Stimulated activated CD4-positive, alpha-beta T cell treated with anti-CD3 and anti-CD28 coated beads, Interleukin-2, amount 100 ng/mL, for 24 hours (primary cell): ENCODE results near the gene RSL24D1.
"Not testable (repeated sequence)": the region's sequence is repeated elsewhere in the genome, so short reads cannot be mapped to it uniquely, and the experiment has no call there.

Experiments
- DNase-seq, 2 donors: peaks; one replicate each; pipeline ENCODE4 v3.0.0-alpha.2; 2020

RSL24D1 gene

DNA sequence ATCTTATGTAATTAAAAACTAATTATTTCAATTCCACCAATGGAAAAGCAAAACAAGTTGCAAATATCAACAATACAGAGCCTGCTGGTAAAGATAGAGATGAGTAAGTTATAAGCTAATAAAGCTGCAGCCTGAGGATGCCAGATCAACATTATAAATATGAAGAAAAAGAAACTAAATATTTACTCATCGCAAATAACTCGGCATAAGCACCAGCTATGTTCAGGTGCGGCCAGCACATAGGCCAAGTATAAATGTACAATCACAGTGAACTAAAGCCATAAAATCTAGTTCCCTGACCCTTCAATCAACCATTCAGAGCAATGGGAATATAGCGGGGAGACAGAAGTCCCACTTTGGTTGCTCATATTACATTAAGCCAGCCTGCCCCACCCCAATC lies 7.7 kb upstream of the RSL24D1 start:
- DNase-seq = no peak

- DNase-seq = no peak
Observed at GRCh38 chr15:55202206-55202605, 5.5 kb upstream of the RSL24D1 start.

DNA sequence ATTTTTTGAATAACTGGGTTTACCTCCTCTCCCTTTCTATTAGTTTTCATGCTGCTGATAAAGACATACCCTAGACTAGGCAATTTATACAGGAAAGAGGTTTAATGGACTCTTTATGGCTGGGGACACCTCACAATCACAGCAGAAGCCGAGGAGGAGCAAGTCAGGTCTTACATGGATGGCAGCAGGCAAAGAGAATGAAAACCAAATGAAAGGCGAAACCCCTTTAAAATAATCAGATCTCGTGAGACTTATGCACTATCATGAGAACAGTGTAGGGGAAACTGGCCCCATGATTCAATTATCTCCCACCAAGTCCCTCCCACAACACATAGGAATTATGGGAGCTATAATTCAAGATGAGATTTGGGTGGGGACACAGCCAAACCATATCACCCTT lies 2.0 kb upstream of the RSL24D1 start:
- no peak for DNase-seq

DNA sequence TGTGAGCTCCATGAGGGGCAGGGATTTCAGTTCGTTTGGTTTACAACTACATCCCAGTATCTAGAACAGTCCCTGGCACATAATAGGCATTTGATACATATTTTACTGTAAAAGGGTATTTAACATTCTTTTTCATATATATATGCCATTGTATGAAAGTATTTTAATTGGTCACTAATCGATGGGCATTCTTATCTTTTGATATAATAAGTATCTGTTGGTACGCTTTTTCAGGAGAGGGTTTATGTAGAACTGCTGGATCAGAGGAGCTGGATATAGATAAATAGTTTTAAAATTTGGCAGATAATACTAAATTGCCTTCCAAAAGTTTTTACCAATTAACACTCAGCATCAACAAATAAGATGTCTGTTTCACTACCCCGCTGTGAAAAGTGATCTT lies 978 bp upstream of the RSL24D1 start:
- DNase-seq = no peak

DNA sequence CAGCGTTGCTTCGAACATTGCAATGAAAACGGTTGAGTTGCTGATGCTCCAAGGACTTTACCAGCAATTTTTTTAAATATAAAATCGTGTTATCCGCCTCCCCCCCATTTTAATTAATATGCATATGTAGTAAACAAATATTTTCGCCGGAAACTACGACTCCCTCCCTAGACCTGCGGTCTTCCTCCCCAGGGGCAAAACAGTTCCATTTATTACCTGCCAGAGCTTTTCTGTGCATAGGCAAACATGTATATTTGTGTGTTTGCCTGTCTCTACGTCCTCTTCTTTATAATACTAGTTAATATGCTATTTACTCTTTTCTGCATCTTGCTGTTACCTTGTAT lies 593 bp upstream of the RSL24D1 start:
- DNase-seq = no peak

GRCh38 chr15:55195996-55196395 lies 745 bp downstream of the RSL24D1 start:
- DNase-seq = no peak

DNA sequence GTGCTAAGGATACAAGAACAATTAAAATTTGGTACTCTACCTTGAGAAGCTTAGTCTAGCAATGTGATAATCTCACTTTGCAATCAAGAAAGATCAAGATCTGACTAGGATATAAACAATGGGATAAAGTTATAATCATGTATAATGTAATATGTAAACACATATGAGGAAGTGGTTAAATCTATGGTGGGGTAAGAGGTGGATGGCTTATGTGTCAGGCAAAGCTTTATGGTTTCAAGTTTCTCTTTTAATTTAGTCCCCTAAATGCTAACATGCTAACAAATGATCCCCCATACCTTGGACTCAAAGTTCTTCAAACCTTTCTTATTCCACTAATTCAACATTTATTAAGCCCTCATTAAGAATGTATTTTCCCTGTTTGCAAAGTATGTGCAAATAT lies 2.5 kb downstream of the RSL24D1 start:
- DNase-seq = no peak

- DNase-seq = no peak
Observed at GRCh38 chr15:55186331-55186730, 10.4 kb downstream of the RSL24D1 start.

- DNase-seq = no peak
Observed at GRCh38 chr15:55183679-55184078, 13.1 kb downstream of the RSL24D1 start.

- DNase-seq = no peak
Observed at GRCh38 chr15:55179141-55179540, 17.6 kb downstream of the RSL24D1 start.

DNA sequence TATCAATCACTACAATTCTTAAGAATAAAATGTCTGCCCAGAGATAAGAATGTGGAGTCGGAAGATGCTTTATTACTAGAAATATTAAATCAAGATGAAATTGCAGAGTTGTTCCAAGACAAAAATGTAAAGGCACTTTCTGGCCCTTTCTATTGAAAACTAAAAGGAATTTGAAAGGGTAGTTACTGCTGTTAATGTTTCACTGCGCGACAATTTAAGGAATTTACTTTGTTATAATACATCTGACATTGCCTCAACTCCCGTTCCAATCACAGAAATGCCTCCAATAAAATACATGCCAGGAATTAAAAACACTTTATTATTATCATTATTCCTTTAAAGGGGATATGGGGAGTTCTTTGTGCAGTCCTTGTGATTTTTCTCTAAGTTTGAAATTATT lies 26.4 kb downstream of the RSL24D1 start:
- DNase-seq = no peak

- DNase-seq = peak; percentile 60 to 71
Observed at GRCh38 chr15:55168350-55168974, 28.3 kb downstream of the RSL24D1 start.

DNA sequence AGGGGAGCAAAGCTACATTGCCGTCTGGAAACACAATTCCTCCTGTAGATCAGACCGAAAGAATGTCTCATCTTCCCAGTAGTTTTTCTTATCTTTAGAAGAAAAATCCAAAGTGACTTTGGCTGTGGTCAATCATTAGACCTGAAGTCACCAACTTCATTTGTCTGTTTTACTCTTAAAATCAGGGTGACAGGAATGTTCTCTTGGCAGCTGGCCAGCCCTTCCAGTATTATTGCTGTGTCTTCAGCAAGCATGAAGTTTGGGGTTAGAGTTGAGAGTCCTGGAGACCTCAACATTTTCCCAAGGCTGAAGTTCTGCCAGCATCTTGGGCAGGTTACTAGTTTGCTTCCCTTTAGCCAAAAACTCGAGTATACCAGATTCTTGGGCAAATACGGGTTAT lies 32.5 kb downstream of the RSL24D1 start:
- DNase-seq = no peak

DNA sequence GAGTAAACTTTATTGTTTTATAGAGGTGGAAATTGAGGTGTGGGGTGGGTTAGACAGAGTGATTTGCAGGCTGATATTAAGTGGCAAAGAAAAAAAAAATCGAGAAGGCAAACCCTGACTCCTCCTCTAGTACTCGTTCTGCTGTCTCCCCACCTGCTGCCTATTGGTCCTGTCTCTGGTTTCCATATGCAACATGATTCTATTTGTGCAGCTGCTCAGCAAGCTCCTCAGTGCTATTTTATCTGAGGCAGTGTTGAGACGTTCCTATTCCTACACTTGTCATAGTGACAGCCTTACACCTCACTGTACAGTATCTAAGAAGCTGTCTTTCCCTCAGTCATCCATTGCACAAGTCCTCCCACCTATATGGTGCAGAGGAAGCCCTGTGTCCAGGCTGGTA lies 45.1 kb downstream of the RSL24D1 start:
- no peak for DNase-seq

DNA sequence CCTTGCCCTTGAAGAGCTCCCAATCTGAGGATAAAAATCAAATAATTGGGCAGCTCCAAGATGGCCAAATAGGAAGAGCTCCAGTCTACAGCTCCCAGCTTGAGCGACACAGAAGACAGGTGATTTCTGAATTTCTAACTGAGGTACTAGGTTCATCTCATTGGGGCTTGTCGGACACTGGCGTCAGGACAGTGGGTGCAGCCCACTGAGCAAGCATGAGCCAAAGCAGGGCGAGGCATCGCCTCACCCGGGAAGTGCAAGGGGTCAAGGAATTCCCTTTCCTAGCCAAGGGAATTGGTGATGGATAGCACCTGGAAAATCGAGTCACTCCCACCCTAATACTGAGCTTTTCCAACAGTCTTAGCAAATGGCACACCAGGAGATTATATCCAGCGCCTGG lies 53.6 kb downstream of the RSL24D1 start:
- not testable (repeated sequence) for DNase-seq

GRCh38 chr15:55133972-55134371 lies 62.8 kb downstream of the RSL24D1 start:
- no peak for DNase-seq

- DNase-seq = no peak
Observed at GRCh38 chr15:55132672-55133071, 64.1 kb downstream of the RSL24D1 start.
